ENCODE measurements around the gene MYO5A.
A peak's percentile ranks its signal among the peaks of the same experiment; 100 is the strongest.

MYO5A gene

GRCh38 chr15:52428297-52428696, 100.4 kb downstream of the MYO5A start:
- CTCF ChIA-PET, result no interaction called here
- Histone ChIP-seq H3K27ac (ENCODE audit: extremely low read depth, low read depth, low read length) (no peak overlapping the region), H3K4me3 (ENCODE audit: low read depth, low read length) (no peak overlapping the region), H3K9me3 (ENCODE audit: control insufficient read depth, insufficient read depth, low read depth, low read length) (no peaks in the 10 kb centered on the region), H3K4me1 (ENCODE audit: control insufficient read depth, insufficient read depth, low read length) (no peaks in the 10 kb centered on the region), H3K36me3 (ENCODE audit: control insufficient read depth in 2 of 2, insufficient read depth in 1 of 2, low read length in 2 of 2) (no peaks in the 10 kb centered on the region)
- POLR2A ChIA-PET, result no interaction called here
- TF ChIP-seq ZNF311 (tag by site-specific recombination; IDR thresholded peaks at IDR 0.05; ENCODE audit: borderline replicate concordance) (no peak), ZBTB21 (tag by site-specific recombination; IDR thresholded peaks at IDR 0.05) (0 out of 2 replicates have a peak, but pooled peaks have one; percentile 12), SCRT2 (tag by site-specific recombination; IDR thresholded peaks at IDR 0.05) (peak; percentile 50; the same call in 1 of the 2 replicates)

- H3K27ac ChIP-seq (ENCODE audit: extremely low read depth, low read depth, low read length), result peak overlapping the region; percentile 49; the same call in 1 of the 2 replicates
- H3K4me1 ChIP-seq (ENCODE audit: control insufficient read depth, insufficient read depth, low read length), result no peaks in the 10 kb centered on the region
- ChIA-PET POLR2A (no interaction called here), CTCF (no interaction called here)
- no peak overlapping the region for H3K4me3 ChIP-seq (ENCODE audit: low read depth, low read length)
- no peaks in the 10 kb centered on the region for H3K9me3 ChIP-seq (ENCODE audit: control insufficient read depth, insufficient read depth, low read depth, low read length)
- no peaks in the 10 kb centered on the region for H3K36me3 ChIP-seq (ENCODE audit: control insufficient read depth in 2 of 2, insufficient read depth in 1 of 2, low read length in 2 of 2)
- TF ChIP-seq HOXA7 (CRISPR knock-in tag; IDR thresholded peaks at IDR 0.05; ENCODE audit: borderline replicate concordance), result no peak
- TF ChIP-seq ZNF280C (tag by site-specific recombination; IDR thresholded peaks at IDR 0.05), result no peak
- TF ChIP-seq ZFP3 (tag by site-specific recombination; IDR thresholded peaks at IDR 0.05; ENCODE audit: low read depth), result no peak
- no peak for TF ChIP-seq ZNF211 (tag by site-specific recombination; IDR thresholded peaks at IDR 0.05; ENCODE audit: low read depth)
- no peak for TF ChIP-seq IKZF3 (tag by site-specific recombination; IDR thresholded peaks at IDR 0.05)
- TF ChIP-seq OSR2 (tag by site-specific recombination; IDR thresholded peaks at IDR 0.05), result 0 out of 2 replicates have a peak, but pooled peaks have one; percentile 36
- TF ChIP-seq ZNF416 (tag by site-specific recombination; IDR thresholded peaks at IDR 0.05), result no peak
- peak; percentile 42; the same call in 1 of the 2 replicates for TF ChIP-seq ZBTB44 (tag by site-specific recombination; IDR thresholded peaks at IDR 0.05)
- TF ChIP-seq FEZF1 (tag by site-specific recombination; IDR thresholded peaks at IDR 0.05), result peak; percentile 44; the same call in 1 of the 2 replicates
- TF ChIP-seq ZNF10 (tag by site-specific recombination; IDR thresholded peaks at IDR 0.05), result no peak
- TF ChIP-seq ZNF677 (tag by site-specific recombination; IDR thresholded peaks at IDR 0.05), result no peak
- TF ChIP-seq ZNF48 (tag by site-specific recombination; IDR thresholded peaks at IDR 0.05), result no peak
- TF ChIP-seq ZNF704 (tag by site-specific recombination; IDR thresholded peaks at IDR 0.05), result no peak
- no peak for TF ChIP-seq ZNF624 (tag by site-specific recombination; IDR thresholded peaks at IDR 0.05)
- TF ChIP-seq TSHZ1 (tag by site-specific recombination; IDR thresholded peaks at IDR 0.05; ENCODE audit: borderline replicate concordance), result no peak
- TF ChIP-seq ZBTB20 (tag by site-specific recombination; IDR thresholded peaks at IDR 0.05), result peak; percentile 57; the same call in 1 of the 2 replicates
- no peak for TF ChIP-seq ZNF473 (tag by site-specific recombination; IDR thresholded peaks at IDR 0.05)
- TF ChIP-seq AEBP2 (tag by site-specific recombination; IDR thresholded peaks at IDR 0.05; ENCODE audit: borderline replicate concordance), result no peak
- no peak for TF ChIP-seq ZNF366 (tag by site-specific recombination; conservative IDR thresholded peaks at IDR 0.05)
- TF ChIP-seq WT1 (tag by site-specific recombination; IDR thresholded peaks at IDR 0.05), result no peak
- no peak for TF ChIP-seq ZNF488 (tag by site-specific recombination; IDR thresholded peaks at IDR 0.05)
- no peak for TF ChIP-seq ZSCAN16 (tag by site-specific recombination; IDR thresholded peaks at IDR 0.05)
Observed at GRCh38 chr15:52427804-52428203, 100.9 kb downstream of the MYO5A start.

Data from HEK293 (cell line).